HG03103 (cell line): ENCODE data around the gene PLN.

ENCODE experiments used
- ATAC-seq: cut with Tn5 transposase; IDR thresholded peaks from one replicate; pipeline ENCODE4 v1.9.1; 2021; ENCODE audit warnings: low read depth; ENCODE audit not compliant: unreplicated experiment

PLN gene

DNA sequence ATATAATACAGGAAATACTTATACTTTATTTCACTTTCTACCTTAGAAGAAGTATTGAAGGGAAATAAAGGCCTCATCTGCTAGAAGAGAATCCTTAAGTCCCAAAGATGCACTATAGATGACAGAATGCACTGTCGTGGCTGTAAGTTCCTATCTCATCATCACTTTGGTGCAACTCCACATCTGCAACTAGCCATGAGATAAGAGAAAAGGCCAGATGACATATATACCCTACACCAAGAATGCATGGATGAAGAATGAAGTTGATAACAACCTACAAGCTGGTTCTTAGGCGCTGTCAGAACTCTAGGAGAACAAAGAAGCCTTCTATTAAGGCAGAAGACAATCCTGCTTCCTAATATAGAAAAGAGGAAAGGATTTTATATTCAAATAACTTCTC lies 11.6 kb upstream of the PLN start:
- ATAC-seq, result no peak

DNA sequence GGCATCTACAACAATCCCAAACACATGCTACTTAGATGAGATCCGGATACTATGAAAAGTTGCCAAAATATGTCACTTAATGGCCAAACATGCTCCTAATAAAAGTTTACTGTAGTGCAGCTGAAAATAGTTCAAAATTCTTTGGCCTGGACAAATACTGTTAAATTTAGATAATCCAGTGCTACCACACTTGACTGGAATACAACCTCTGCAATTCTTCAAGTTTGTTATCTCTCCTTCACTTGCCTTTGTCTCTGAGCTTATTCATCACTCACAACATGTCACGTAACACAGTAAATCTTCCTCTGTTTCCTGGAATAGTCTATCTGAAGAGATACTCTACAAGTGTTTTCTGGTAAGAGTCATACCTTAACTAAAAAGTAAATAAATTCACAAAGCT lies 10.5 kb upstream of the PLN start:
- ATAC-seq, result no peak

DNA sequence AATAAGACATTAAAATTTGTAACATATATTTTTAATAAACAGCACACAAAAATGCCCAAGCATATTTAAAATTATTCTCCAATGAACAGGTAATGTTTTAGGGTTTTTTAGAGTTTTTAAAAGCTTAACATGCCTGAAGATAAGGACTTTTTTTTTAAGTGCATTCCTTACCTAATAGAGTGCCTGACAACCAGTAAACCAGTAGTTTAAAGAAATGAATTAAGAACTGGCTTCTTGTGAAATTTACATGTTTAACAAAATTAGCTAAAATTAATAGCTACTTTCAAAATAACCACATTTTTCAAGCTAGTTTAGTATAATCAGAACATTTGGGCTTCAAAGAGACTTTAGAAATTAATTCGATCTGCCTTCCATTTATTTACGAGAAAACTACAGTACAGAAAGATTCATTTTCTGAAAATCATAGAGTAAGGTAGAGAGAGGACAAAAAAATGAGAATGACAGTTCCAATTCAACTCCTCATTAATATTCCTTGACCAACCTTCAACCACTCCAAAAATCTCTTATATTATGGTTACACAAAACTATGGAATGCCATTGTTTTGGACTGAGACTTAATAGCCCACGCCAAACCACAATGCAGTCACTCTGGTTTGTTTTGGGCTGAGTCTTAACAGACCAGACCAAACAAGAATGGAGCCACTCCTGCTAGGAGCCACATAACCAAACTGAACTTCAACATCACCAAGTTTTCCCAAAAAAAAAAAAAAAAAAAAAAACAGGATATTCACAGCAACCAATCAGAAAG lies 5.7 kb upstream of the PLN start:
- no peak for ATAC-seq

DNA sequence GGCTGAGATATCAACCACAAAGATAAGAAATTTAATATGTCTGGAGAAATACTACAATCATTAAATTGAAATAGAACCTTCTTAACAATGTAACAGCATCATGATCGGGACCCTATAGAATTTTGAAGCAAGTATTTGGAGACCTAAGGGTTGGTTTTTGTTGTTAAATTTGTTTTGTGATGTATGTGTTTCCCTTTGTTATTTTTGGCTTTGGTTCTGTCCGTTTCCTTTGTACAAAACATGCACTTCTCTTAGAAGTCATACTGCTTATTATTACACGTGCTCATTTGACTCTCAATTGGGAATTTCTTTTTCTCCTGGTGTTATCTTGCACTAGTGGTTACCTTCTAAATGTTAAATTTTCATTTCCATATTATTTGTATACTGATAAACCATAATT lies 4.0 kb upstream of the PLN start:
- no peak for ATAC-seq

- no peak for ATAC-seq
Measured at GRCh38 chr6:118546164-118546879, 1.8 kb upstream of the PLN start.

- ATAC-seq, result no peak
Measured at GRCh38 chr6:118546880-118547218, 1.2 kb upstream of the PLN start.

GRCh38 chr6:118548613-118549012 lies 517 bp downstream of the PLN start:
- ATAC-seq, result no peak

DNA sequence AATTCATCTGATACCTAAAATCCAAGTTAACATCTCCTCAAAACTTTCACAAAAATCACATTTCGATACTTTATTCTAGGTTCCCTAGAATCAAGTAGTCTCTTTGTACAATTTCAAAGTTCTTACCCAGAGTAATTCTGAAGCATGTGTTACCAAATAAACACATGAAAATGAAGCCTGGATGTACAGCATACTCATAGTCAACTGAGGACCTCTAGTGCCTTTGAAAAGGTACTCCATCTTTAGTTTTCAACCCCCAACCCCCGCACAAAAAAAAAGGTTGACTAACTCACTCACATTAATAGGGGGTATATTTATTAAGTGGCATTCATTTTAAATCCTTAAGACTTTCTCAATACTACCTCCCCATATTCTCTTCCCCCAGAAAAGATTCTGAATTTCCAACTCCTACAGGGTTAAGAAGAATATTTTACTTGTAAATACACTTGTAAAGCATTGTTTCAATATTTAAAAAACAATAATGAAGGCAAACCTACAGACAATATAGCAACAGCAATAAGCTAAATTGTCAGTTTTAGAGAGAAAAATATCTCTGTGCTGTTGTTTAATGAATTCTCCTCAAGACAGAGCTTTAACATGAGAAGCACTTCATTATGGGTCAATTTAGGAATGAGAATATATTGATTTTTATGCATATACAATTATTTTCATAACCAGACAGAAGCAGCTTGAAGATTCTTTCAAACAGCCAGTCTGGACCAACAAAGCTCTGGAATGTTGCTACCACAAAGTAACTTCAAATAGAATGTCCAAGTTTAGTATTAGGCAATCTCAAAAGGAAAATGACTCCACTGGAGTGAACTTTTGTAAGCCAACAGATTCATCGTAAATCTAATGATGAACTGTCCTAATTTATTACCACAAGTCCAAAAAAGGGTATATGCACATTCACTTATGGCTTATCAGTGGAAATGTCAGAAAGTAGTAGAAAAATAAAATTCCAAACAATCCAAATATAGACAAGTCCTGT lies 3.3 kb downstream of the PLN start:
- peak; percentile 88 for ATAC-seq

GRCh38 chr6:118553132-118553531 lies 5.0 kb downstream of the PLN start:
- no peak for ATAC-seq

- no peak for ATAC-seq
Measured at GRCh38 chr6:118554698-118555097, 6.6 kb downstream of the PLN start.

DNA sequence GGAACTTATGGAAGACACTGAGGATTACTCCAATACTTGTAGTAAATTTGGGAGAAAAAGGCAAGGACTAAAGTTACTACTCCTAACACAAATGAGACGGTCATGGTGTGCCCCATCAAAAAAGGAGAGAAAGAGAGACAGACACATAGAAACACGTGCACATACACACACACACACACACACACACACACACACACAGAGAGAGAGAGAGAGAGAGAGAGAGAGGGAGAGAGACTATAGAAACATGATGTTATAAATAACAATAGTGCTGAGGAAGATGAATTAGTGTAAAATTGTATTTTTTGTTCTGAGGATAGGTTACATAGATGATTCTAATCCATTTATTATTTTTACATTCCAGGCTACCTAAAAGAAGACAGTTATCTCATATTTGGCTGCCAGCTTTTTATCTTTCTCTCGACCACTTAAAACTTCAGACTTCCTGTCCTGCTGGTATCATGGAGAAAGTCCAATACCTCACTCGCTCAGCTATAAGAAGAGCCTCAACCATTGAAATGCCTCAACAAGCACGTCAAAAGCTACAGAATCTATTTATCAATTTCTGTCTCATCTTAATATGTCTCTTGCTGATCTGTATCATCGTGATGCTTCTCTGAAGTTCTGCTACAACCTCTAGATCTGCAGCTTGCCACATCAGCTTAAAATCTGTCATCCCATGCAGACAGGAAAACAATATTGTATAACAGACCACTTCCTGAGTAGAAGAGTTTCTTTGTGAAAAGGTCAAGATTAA lies 10.5 kb downstream of the PLN start:
- ATAC-seq, result peak; percentile 74

DNA sequence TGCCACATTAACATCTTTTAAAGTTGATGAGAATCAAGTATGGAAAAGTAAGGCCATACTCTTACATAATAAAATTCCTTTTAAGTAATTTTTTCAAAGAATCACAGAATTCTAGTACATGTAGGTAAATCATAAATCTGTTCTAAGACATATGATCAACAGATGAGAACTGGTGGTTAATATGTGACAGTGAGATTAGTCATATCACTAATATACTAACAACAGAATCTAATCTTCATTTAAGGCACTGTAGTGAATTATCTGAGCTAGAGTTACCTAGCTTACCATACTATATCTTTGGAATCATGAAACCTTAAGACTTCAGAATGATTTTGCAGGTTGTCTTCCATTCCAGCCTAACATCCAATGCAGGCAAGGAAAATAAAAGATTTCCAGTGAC lies 11.6 kb downstream of the PLN start:
- no peak for ATAC-seq

DNA sequence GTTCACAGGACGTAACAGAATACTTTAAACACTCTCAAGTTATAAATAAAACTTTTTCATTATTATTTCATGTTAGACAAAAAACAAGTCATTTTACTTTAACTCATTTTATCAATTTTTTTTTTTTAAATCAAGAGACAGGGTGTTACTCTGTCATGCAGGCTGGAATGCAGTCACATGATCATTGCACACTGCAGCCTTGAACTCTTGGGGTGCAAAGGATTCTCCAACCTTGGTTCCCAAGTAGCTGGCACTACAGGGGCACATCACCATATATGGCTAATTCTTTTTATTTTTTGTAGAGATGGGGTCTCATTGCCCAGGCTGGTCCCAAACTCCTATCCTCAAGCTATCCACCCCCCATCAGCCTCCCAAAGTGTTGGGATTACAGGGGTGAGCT lies 14.2 kb downstream of the PLN start:
- ATAC-seq, result no peak

GRCh38 chr6:118562959-118563358 lies 14.9 kb downstream of the PLN start:
- no peak for ATAC-seq

- ATAC-seq, result peak; percentile 99
Measured at GRCh38 chr6:118565311-118565960, 17.3 kb downstream of the PLN start.

DNA sequence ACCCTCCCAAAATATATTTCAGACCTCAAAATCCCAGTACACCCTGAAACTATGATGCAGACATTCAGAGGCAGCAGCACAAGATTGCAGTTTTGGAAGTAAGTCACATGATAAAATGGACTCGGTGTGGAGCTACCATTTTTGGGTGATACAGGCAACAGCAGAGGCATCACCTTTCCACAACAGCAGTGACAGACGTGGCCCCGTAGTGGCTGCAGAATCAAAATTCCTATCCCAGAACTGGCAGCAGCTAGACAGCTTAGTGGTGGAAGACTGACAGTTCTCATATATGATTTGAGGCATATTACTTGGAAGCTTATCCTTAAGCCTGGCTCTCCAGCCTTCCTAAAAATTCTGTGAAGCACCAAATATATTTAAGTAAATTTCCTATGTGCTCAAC lies 19.9 kb downstream of the PLN start:
- no peak for ATAC-seq

- no peak for ATAC-seq
Measured at GRCh38 chr6:118569498-118569897, 21.4 kb downstream of the PLN start.

DNA sequence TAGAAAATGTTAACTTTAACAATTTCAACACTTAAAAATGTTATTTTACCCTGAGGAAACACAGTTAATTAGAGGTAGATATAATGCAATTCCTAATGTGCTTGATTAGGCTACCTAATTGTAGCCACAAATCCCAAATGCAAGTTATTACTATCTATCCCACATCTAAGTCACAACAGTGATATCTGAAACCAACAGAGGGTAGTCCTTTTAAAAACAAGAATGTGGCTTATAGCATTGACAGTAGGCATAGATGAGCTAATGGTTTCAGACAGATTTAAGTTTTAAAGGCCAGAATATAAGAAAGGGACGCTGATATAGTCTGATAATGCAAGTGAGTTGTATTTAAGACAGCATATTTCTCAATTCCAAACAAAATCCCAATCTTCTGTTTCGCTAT lies 23.0 kb downstream of the PLN start:
- no peak for ATAC-seq

- ATAC-seq, result no peak
Measured at GRCh38 chr6:118574051-118574865, 26.2 kb downstream of the PLN start.
